ENCODE results near the gene MAML2. TPM values are rescaled to one million over a fixed set of nuclear protein-coding genes. Genes with fewer than 3 reads are reported as not detected.

The MAML2 gene
- total and polyA plus RNA-seq, 9 of the 15 experiments (the other 6 are each of a cell fraction or from before 2014, with no cell fraction given) = 0.79 to 6.8 (median 4.8) TPM

- no peak for TF ChIP-seq ZNF699 (CRISPR knock-in tag; IDR thresholded peaks at IDR 0.05; ENCODE audit: insufficient replicate concordance)
- TF ChIP-seq ZBTB33 (CRISPR knock-in tag; IDR thresholded peaks at IDR 0.05) = no peak
- TF ChIP-seq, protein P1, sequence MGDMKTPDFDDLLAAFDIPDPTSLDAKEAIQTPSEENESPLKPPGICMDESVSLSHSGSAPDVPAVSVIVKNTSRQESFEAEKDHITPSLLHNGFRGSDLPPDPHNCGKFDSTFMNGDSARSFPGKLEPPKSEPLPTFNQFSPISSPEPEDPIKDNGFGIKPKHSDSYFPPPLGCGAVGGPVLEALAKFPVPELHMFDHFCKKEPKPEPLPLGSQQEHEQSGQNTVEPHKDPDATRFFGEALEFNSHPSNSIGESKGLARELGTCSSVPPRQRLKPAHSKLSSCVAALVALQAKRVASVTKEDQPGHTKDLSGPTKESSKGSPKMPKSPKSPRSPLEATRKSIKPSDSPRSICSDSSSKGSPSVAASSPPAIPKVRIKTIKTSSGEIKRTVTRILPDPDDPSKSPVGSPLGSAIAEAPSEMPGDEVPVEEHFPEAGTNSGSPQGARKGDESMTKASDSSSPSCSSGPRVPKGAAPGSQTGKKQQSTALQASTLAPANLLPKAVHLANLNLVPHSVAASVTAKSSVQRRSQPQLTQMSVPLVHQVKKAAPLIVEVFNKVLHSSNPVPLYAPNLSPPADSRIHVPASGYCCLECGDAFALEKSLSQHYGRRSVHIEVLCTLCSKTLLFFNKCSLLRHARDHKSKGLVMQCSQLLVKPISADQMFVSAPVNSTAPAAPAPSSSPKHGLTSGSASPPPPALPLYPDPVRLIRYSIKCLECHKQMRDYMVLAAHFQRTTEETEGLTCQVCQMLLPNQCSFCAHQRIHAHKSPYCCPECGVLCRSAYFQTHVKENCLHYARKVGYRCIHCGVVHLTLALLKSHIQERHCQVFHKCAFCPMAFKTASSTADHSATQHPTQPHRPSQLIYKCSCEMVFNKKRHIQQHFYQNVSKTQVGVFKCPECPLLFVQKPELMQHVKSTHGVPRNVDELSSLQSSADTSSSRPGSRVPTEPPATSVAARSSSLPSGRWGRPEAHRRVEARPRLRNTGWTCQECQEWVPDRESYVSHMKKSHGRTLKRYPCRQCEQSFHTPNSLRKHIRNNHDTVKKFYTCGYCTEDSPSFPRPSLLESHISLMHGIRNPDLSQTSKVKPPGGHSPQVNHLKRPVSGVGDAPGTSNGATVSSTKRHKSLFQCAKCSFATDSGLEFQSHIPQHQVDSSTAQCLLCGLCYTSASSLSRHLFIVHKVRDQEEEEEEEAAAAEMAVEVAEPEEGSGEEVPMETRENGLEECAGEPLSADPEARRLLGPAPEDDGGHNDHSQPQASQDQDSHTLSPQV (IDR thresholded peaks at IDR 0.05) = no peak
- no peak for TF ChIP-seq HNRNPK (IDR thresholded peaks at IDR 0.05; ENCODE audit: low read depth, low read length, poor library complexity, severe bottlenecking)
- no peak for TF ChIP-seq SIN3A (IDR thresholded peaks at IDR 0.05; ENCODE audit: borderline replicate concordance in 2 of 2, control insufficient read depth in 1 of 2, low read depth in 2 of 2, low read length in 2 of 2)
- TF ChIP-seq NFE2 (IDR thresholded peaks at IDR 0.05; ENCODE audit: low read depth) = no peak
Measured at GRCh38 chr11:96161307-96162089, 181.5 kb downstream of the MAML2 start (continued).

All from K562 (cell line).